Hindlimb muscle (tissue), 1 donor: Measurements from ENCODE around the gene FOSB. TPM values are rescaled to one million over a fixed set of nuclear protein-coding genes. Genes with fewer than 3 reads are reported as not detected.
"Not testable (repeated sequence)": the region's sequence is repeated elsewhere in the genome, so short reads cannot be mapped to it uniquely, and the experiment has no call there.

ENCODE experiments used
- DNase-seq: peaks from one replicate; pipeline ENCODE4 v3.0.0-alpha.2; 2013
- polyA plus RNA-seq: library from polyadenylated mRNA; unstranded; fragments of 120-200 nt; gene quantifications from one replicate; pipeline ENCODE4 v1.2.1, GENCODE V29; 2013; ENCODE audit not compliant: insufficient read length

FOSB gene
- 49.7 TPM for polyA plus RNA-seq

- peak; percentile 93 for DNase-seq
These were observed at the start of gene FOSB for GRCh38 chr19:45467456-45468158. FOSB (plus strand) TSS chr19:45467996; CDS start chr19:45468587, 591 bp downstream.

GRCh38 chr19:45418802-45419201 lies 49.0 kb upstream of the FOSB start:
- no peak for DNase-seq

GRCh38 chr19:45419396-45419795 lies 48.4 kb upstream of the FOSB start:
- DNase-seq, result no peak

GRCh38 chr19:45419895-45420294 lies 47.9 kb upstream of the FOSB start:
- no peak for DNase-seq

GRCh38 chr19:45420356-45420755 lies 47.4 kb upstream of the FOSB start:
- no peak for DNase-seq

GRCh38 chr19:45420871-45421270 lies 46.9 kb upstream of the FOSB start:
- no peak for DNase-seq

- no peak for DNase-seq
These were observed 45.8 kb upstream of the FOSB start for GRCh38 chr19:45421947-45422498.

GRCh38 chr19:45423033-45423588 lies 44.7 kb upstream of the FOSB start:
- DNase-seq, result no peak

GRCh38 chr19:45423589-45424190 lies 44.1 kb upstream of the FOSB start, which contains the start of gene ERCC1:
ERCC1 (minus strand) TSS chr19:45423917; CDS start chr19:45423374, 543 bp downstream.
- peak; percentile 89 for DNase-seq

GRCh38 chr19:45424191-45425058 lies 43.4 kb upstream of the FOSB start:
- DNase-seq, result no peak

- peak; percentile 67 for DNase-seq
These were observed 39.2 kb upstream of the FOSB start for GRCh38 chr19:45428384-45429231.

GRCh38 chr19:45429896-45430295 lies 37.9 kb upstream of the FOSB start:
- not testable (repeated sequence) for DNase-seq

- not testable (repeated sequence) for DNase-seq
These were observed 36.8 kb upstream of the FOSB start for GRCh38 chr19:45431008-45431407.

GRCh38 chr19:45432543-45432942 lies 35.3 kb upstream of the FOSB start:
- DNase-seq, result not testable (repeated sequence)

GRCh38 chr19:45437328-45437727 lies 30.5 kb upstream of the FOSB start:
- no peak for DNase-seq

- no peak for DNase-seq
These were observed 28.6 kb upstream of the FOSB start for GRCh38 chr19:45439190-45439568.

- peak; percentile 88 for DNase-seq
These were observed 28.1 kb upstream of the FOSB start for GRCh38 chr19:45439569-45440258.

GRCh38 chr19:45440259-45440638 lies 27.5 kb upstream of the FOSB start:
- no peak for DNase-seq

GRCh38 chr19:45440873-45441654 lies 26.7 kb upstream of the FOSB start:
- no peak for DNase-seq

GRCh38 chr19:45442408-45442777 lies 25.4 kb upstream of the FOSB start:
- no peak for DNase-seq
